HCT116 (cell line): ENCODE data around the gene SPP2. TPM values are rescaled to one million over a fixed set of nuclear protein-coding genes. Genes with fewer than 3 reads are reported as not detected.

Source experiments
- ATAC-seq: fragments of 200-7000 bp; cut with Tn5 transposase; 2 replicates; pipeline ENCODE4 v1.9.1; 2020; ENCODE audit warnings: mild to moderate bottlenecking, moderate library complexity
- BruUV-seq: library from RNA; stranded (reverse); fragments of 400-500 nt; replicated peaks from 2 replicates; lab custom pipeline; 2021; lab: Mats Ljungman, UMichigan
- CTCF ChIA-PET: fragments of 300-600 bp; sonication (Branson Sonifier 250); formaldehyde crosslinking; loops from one replicate; lab custom pipeline; 2021; ENCODE audit warnings: antibody characterized with exemption; lab: Charles Lee
- POLR2A ChIA-PET: fragments of 300-600, 350-600 bp; sonication (Branson Sonifier 250); formaldehyde crosslinking; loops from one replicate; lab custom pipeline; 2021; ENCODE audit warnings: antibody characterized with exemption; lab: Charles Lee
- RAD21 ChIA-PET, 2 experiments: fragments of 300-600 bp; sonication (Branson Sonifier 250); formaldehyde crosslinking; loops; one replicate each; lab custom pipeline; 2023; ENCODE audit warnings: low total read pairs in 2 of 2; ENCODE audit not compliant: uncharacterized antibody in 2 of 2, unreplicated experiment in 2 of 2, low non-redundant PET in 1 of 2; lab: Charles Lee
- DNase-seq: peaks from one replicate; pipeline ENCODE4 v3.0.0-alpha.2; 2010; ENCODE audit warnings: low read depth, low spot score
- H2AFZ ChIP-seq: fragments of 200-600 bp; shearing (Covaris generic), sonication (generic); 2 replicates; pipeline ENCODE4 v1.6.1; 2017; ENCODE audit warnings: low read depth, mixed run types, mixed read lengths, antibody characterized with exemption, low read length; ENCODE audit not compliant: poor library complexity, severe bottlenecking
- H3K27ac ChIP-seq: 2 replicates; pipeline ENCODE4 v1.5.1; 2012; ENCODE audit warnings: low read depth, low read length
- H3K27me3 ChIP-seq: fragments of 200-600 bp; sonication (generic); 2 replicates; pipeline ENCODE4 v1.6.1; 2016; ENCODE audit warnings: mixed run types, low read length, mixed read lengths; ENCODE audit not compliant: insufficient read depth
- H3K36me3 ChIP-seq, 2 experiments: fragments of 200-500 bp in 1 of 2; fragments of 200-600 bp in 1 of 2; sonication (Bioruptor generic) in 1 of 2; sonication (generic) in 1 of 2; 2 replicates each; pipeline versions ENCODE4 v1.5.1 to v1.6.1; 2014 to 2016; ENCODE audit warnings: low read length in 2 of 2, inconsistent platforms in 1 of 2, mixed read lengths in 1 of 2, mixed run types in 1 of 2; ENCODE audit not compliant: insufficient read depth in 2 of 2, control insufficient read depth in 1 of 2
- H3K4me1 ChIP-seq, 2 experiments: fragments of 200-600 bp in 1 of 2; sonication (generic) in 1 of 2; 2 replicates each; pipeline versions ENCODE4 v1.5.1 to v1.6.1; 2012 to 2017; ENCODE audit warnings: low read length in 2 of 2, inconsistent platforms in 1 of 2, mild to moderate bottlenecking in 1 of 2, mixed read lengths in 1 of 2, mixed run types in 1 of 2, moderate library complexity in 1 of 2; ENCODE audit not compliant: insufficient read depth in 2 of 2, control insufficient read depth in 1 of 2
- H3K4me2 ChIP-seq: fragments of 200-600 bp; sonication (generic); 2 replicates; pipeline ENCODE4 v1.6.1; 2017; ENCODE audit warnings: mixed run types, low read length, mixed read lengths
- H3K4me3 ChIP-seq, 2 experiments: fragments of 200-600 bp in 1 of 2; sonication (generic) in 1 of 2; replicated peaks in 1 of 2; 2 replicates each; pipeline ENCODE4 v1.5.1; 2011 to 2016; ENCODE audit warnings: low read length in 2 of 2, control low read depth in 1 of 2, low read depth in 1 of 2, mild to moderate bottlenecking in 1 of 2, mixed read lengths in 1 of 2, mixed run types in 1 of 2
- H3K79me2 ChIP-seq: fragments of 200-600 bp; sonication (generic); 2 replicates; pipeline ENCODE4 v1.6.1; 2017; ENCODE audit warnings: mild to moderate bottlenecking, mixed run types, low read length, moderate library complexity, mixed read lengths; ENCODE audit not compliant: insufficient read depth
- H3K9ac ChIP-seq: fragments of 200-600 bp; sonication (generic); 2 replicates; pipeline ENCODE4 v1.6.1; 2016; ENCODE audit warnings: low read length, mixed read lengths
- H3K9me2 ChIP-seq: fragments of 200-600 bp; sonication (generic), shearing (Covaris generic); 2 replicates; pipeline ENCODE4 v1.6.1; 2017; ENCODE audit warnings: mixed run types, mild to moderate bottlenecking, moderate library complexity; ENCODE audit not compliant: insufficient read depth
- H3K9me3 ChIP-seq, 2 experiments: fragments of 200-500 bp in 1 of 2; fragments of 200-600 bp in 1 of 2; sonication (Bioruptor generic) in 1 of 2; sonication (generic) in 1 of 2; 2 replicates each; pipeline ENCODE4 v1.6.1; 2014 to 2017; ENCODE audit warnings: low read length in 2 of 2, mixed read lengths in 2 of 2, inconsistent platforms in 1 of 2, low read depth in 1 of 2, mild to moderate bottlenecking in 1 of 2, mixed run types in 1 of 2, moderate library complexity in 1 of 2; ENCODE audit not compliant: control insufficient read depth in 1 of 2, insufficient read depth in 1 of 2
- H4K20me1 ChIP-seq: fragments of 200-600 bp; sonication (generic), shearing (Covaris generic); 2 replicates; pipeline ENCODE4 v1.6.1; 2017; ENCODE audit warnings: mixed run types, mild to moderate bottlenecking, moderate library complexity; ENCODE audit not compliant: insufficient read depth
- CEBPB ChIP-seq: IDR thresholded peaks from 2 replicates; pipeline ENCODE4 v1.6.1; 2012; ENCODE audit warnings: low read depth
- EGR1 ChIP-seq: IDR thresholded peaks from 2 replicates; pipeline ENCODE4 v1.6.1; 2012; ENCODE audit warnings: low read depth
- FOSL1 ChIP-seq: IDR thresholded peaks from 2 replicates; pipeline ENCODE4 v1.6.1; 2012; ENCODE audit warnings: low read depth
- JUND ChIP-seq: IDR thresholded peaks from 2 replicates; pipeline ENCODE4 v1.6.1; 2012
- MAX ChIP-seq: IDR thresholded peaks from 2 replicates; pipeline ENCODE4 v1.6.1; 2012
- YY1 ChIP-seq: IDR thresholded peaks from 2 replicates; pipeline ENCODE4 v1.6.1; 2011; ENCODE audit warnings: low read length, low read depth, moderate library complexity, mild to moderate bottlenecking; ENCODE audit not compliant: insufficient replicate concordance; ENCODE audit errors: extremely low read depth
- intact Hi-C: fragments of 100-400 bp; cut with micrococcal nuclease; formaldehyde crosslinking; loops from 2 replicates; pipeline ENCODE4 v1.10.0; 2022
- total RNA-seq: library from RNA; stranded (reverse); gene quantifications from one replicate; pipeline ENCODE4 v1.2.1, GENCODE V29; 2021; ENCODE audit not compliant: unreplicated experiment
- TF ChIP-seq, protein P1 (sequence below): IDR thresholded peaks from 2 replicates; pipeline ENCODE4 v1.6.1; 2012; ENCODE audit warnings: low read depth

SPP2 gene
- total RNA-seq, 1 experiment from 2014 or later = not detected

- no peak overlapping the region for H3K27ac ChIP-seq
- H3K36me3 ChIP-seq = no peaks in the 10 kb centered on the region
- DNase-seq = no peak
- CTCF ChIA-PET = no interaction called here
- no peaks in the 10 kb centered on the region for H3K9me3 ChIP-seq
- TF ChIP-seq EGR1 (no peak), FOSL1 (no peak)
- TF ChIP-seq, all 23 proteins: peak for 0
- Histone ChIP-seq H3K27me3 (peaks cover 16% of the 10 kb centered on the region; the same call in 1 of the 2 replicates), H3K9ac (no peak overlapping the region), H2AFZ (no peak overlapping the region), H3K9me2 (no peaks in the 10 kb centered on the region), H3K4me1 (peaks cover 11 to 18% of the 10 kb centered on the region in 2 experiments), H3K4me3 (no peak overlapping the region), H3K4me2 (no peak overlapping the region), H4K20me1 (no peaks in the 10 kb centered on the region), H3K79me2 (no peaks in the 10 kb centered on the region)
- BruUV-seq = no TSS peak
- intact Hi-C loops = no loop called here
- no peak for ATAC-seq
- ChIA-PET RAD21 (no interaction called here), POLR2A (interaction anchor here (0.6 kb wide), 1 partner anchor 813 kb away, joined by 3 read pairs; no protein-coding TSS in a partner anchor)
Observed at GRCh38 chr2:234001380-234002160, 48.9 kb upstream of the SPP2 start.

GRCh38 chr2:234002281-234002680 lies 48.2 kb upstream of the SPP2 start:
- H3K27me3 ChIP-seq = peaks cover 16% of the 10 kb centered on the region; the same call in 1 of the 2 replicates
- no peaks in the 10 kb centered on the region for H3K36me3 ChIP-seq
- ChIA-PET POLR2A (interaction anchor here (0.6 kb wide), 1 partner anchor 812 kb away, joined by 3 read pairs; no protein-coding TSS in a partner anchor), RAD21 (no interaction called here), CTCF (no interaction called here)
- no peak overlapping the region for H3K9ac ChIP-seq
- no peaks in the 10 kb centered on the region for H4K20me1 ChIP-seq
- DNase-seq (no peak), ATAC-seq (no peak)
- H3K4me3 ChIP-seq = no peak overlapping the region
- TF ChIP-seq CEBPB (no peak), JUND (no peak), MAX (no peak), YY1 (no peak)
- TF ChIP-seq, protein P1, sequence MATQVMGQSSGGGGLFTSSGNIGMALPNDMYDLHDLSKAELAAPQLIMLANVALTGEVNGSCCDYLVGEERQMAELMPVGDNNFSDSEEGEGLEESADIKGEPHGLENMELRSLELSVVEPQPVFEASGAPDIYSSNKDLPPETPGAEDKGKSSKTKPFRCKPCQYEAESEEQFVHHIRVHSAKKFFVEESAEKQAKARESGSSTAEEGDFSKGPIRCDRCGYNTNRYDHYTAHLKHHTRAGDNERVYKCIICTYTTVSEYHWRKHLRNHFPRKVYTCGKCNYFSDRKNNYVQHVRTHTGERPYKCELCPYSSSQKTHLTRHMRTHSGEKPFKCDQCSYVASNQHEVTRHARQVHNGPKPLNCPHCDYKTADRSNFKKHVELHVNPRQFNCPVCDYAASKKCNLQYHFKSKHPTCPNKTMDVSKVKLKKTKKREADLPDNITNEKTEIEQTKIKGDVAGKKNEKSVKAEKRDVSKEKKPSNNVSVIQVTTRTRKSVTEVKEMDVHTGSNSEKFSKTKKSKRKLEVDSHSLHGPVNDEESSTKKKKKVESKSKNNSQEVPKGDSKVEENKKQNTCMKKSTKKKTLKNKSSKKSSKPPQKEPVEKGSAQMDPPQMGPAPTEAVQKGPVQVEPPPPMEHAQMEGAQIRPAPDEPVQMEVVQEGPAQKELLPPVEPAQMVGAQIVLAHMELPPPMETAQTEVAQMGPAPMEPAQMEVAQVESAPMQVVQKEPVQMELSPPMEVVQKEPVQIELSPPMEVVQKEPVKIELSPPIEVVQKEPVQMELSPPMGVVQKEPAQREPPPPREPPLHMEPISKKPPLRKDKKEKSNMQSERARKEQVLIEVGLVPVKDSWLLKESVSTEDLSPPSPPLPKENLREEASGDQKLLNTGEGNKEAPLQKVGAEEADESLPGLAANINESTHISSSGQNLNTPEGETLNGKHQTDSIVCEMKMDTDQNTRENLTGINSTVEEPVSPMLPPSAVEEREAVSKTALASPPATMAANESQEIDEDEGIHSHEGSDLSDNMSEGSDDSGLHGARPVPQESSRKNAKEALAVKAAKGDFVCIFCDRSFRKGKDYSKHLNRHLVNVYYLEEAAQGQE = no peak
- H3K9me2 ChIP-seq = no peaks in the 10 kb centered on the region
- peaks cover 11 to 18% of the 10 kb centered on the region in 2 experiments for H3K4me1 ChIP-seq
- no peak overlapping the region for H3K4me2 ChIP-seq
- no peaks in the 10 kb centered on the region for H3K79me2 ChIP-seq
- H3K9me3 ChIP-seq = no peaks in the 10 kb centered on the region
- BruUV-seq = no TSS peak
- H2AFZ ChIP-seq = no peak overlapping the region
- H3K27ac ChIP-seq = no peak overlapping the region
- intact Hi-C loops = no loop called here
